NCI-H82 (cell line): ENCODE results near the gene APEX1.
"Not testable (repeated sequence)": the region's sequence is repeated elsewhere in the genome, so short reads cannot be mapped to it uniquely, and the experiment has no call there.

Experiments
- DNase-seq: peaks from one replicate; lab custom pipeline; 2025; lab: John Stamatoyannopoulos, UW

The APEX1 gene

GRCh38 chr14:20472536-20473169 is 17.6 kb downstream of the APEX1 start:
- DNase-seq = no peak

- no peak for DNase-seq
These were observed 21.8 kb downstream of the APEX1 start for GRCh38 chr14:20476776-20477175.

DNA sequence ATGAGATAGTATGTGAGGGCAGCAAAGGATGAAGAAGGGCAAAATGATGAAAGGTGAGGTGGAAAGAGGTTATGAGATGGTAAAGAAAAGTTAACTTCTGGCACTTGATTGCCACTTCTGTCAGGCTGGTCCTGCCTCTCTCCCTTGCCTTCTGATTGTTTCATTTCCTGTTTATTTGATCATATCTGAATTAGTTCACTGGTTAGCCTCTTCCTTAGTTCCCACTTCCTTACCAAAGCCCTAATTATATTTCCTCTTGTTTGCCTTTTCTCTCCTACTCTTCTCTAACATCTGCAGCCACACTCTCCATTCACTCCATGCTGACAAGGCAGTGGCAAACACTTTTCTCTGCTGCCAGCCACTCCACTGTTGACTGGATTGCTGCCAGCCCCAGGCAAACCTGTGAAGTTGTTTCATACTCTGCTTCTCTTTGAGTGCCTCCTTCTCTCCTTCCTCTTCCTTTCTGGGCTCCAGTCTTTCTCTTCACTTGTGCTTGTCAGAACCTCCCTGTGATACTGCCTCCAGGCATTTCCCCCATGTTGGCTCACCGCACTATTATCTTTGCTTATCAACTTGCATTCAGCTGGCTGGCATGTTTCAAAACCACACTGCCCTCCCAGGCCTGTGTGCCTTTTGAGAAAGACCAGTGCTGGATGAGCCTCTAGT is 22.3 kb downstream of the APEX1 start:
- no peak for DNase-seq

DNA sequence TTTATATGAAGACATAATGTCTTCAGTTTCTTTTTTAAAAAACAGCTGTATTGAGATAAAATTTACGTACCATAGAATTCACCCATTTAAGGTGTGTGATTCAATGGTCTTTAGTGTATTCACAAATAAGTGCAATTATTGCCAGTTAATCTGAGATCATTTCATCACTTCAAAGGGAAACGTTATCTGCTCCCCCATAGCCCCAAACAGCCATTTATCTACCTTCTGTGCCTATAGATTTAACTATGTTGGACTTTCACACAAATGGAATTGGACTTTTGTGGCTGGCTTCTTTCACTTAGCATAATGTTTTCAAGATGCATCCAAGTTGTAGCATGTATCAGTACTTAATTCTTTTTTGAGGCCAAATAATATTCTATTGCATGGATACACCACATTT is 23.9 kb downstream of the APEX1 start:
- no peak for DNase-seq

DNA sequence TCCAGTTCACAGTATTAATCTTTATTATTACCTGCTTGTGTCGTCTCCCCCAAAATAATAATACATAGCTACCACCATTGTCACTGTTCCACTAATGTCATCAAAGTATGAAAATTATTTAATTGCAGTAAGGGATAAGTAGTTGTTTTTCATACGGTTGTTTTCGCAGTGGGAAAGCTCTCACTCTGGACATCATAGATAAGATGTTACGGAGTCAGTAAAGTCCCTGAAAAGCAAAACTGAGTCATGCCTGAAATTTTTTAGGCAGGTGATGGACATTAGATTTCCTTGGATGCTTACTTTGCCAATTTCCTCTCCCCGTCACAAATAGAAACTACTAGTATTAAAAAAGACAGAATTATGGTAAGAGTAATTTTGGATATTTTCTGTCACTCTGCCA is 27.4 kb downstream of the APEX1 start:
- DNase-seq = no peak

- peak; percentile 4 for DNase-seq
These were observed 30.9 kb downstream of the APEX1 start for GRCh38 chr14:20485900-20486299.

- DNase-seq = peak; percentile 11
These were observed 31.8 kb downstream of the APEX1 start for GRCh38 chr14:20486684-20487395.

GRCh38 chr14:20487396-20487725 is 32.3 kb downstream of the APEX1 start:
- no peak for DNase-seq

- DNase-seq = no peak
These were observed 34.3 kb downstream of the APEX1 start for GRCh38 chr14:20489093-20489994.

- no peak for DNase-seq
These were observed 35.5 kb downstream of the APEX1 start for GRCh38 chr14:20490563-20490962.

GRCh38 chr14:20492486-20492885 is 37.5 kb downstream of the APEX1 start:
- no peak for DNase-seq

- DNase-seq = no peak
These were observed 38.6 kb downstream of the APEX1 start for GRCh38 chr14:20493634-20494033.

GRCh38 chr14:20494935-20495766 is 40.1 kb downstream of the APEX1 start:
- DNase-seq = no peak

- no peak for DNase-seq
These were observed 43.6 kb downstream of the APEX1 start for GRCh38 chr14:20498622-20499021.

GRCh38 chr14:20499108-20499507 is 44.1 kb downstream of the APEX1 start:
- DNase-seq = no peak

GRCh38 chr14:20499881-20500280 is 44.9 kb downstream of the APEX1 start:
- DNase-seq = no peak

DNA sequence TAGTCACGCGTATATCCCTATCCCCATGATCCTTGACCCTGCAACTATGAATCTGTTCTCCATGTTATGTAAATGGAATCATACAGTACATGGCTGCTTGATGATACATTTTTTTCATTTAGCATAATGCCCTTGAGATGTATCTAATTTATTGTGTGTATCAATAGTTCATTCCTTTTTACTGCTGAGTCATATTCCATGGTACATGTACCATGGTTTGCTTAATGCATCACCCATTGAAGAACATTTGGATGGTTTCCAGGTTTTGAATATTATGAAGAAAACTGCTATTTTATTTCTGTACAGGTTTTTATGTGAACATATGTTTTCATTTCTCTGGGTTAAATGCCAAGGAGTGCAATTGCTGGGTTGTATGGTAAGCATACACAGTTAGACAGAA is 46.3 kb downstream of the APEX1 start:
- DNase-seq = no peak

DNA sequence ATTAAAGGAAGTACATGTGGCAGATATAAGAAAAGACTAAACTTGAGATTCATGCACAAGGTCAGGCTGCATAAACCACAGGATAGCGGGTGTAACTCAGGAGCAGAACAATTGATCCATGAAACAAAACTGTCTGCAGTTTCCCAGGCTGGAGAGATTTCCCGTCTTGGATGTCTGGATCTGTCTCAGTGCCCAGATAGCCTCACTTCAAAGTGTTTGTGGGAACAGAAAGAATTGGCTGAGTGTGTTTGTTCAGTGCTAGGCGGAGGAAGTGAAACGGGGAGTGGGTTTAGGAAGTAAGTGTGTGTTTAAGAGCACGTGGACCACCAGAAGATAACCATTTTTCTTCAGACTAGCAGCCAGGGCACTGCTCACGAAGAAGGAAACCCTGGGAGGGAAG is 48.9 kb downstream of the APEX1 start:
- no peak for DNase-seq

GRCh38 chr14:20506276-20506675 is 51.2 kb downstream of the APEX1 start:
- not testable (repeated sequence) for DNase-seq

- DNase-seq = not testable (repeated sequence)
These were observed 51.7 kb downstream of the APEX1 start for GRCh38 chr14:20506752-20507151.
